Natural killer cell (primary cell): Measurements from ENCODE around the gene PTCD1. TPM values are rescaled to one million over a fixed set of nuclear protein-coding genes. Genes with fewer than 3 reads are reported as not detected.

Source experiments
- ATAC-seq, 3 donors: fragments of 150-1000 bp in 2 of 3; fragments of 200-7000 bp in 1 of 3; cut with Tn5 transposase; 1 replicate in 1 of 3; 2 replicates in 2 of 3; pipeline ENCODE4 v1.10.0; 2021; ENCODE audit warnings: mild to moderate bottlenecking in 2 of 3, moderate library complexity in 2 of 3
- DNase-seq, 2 donors: peaks; one replicate each; pipeline versions ENCODE4 v3.0.0 to v3.0.0-alpha.2; 2013 to 2021; ENCODE audit warnings: mixed read lengths in 1 of 2
- H3K27ac ChIP-seq: one replicate; pipeline ENCODE4 v1.5.1; 2013; ENCODE audit warnings: mild to moderate bottlenecking, low read length
- H3K27me3 ChIP-seq: one replicate; pipeline ENCODE4 v1.6.1; 2013; ENCODE audit warnings: low read length; ENCODE audit not compliant: control insufficient read depth, insufficient read depth
- H3K36me3 ChIP-seq: one replicate; pipeline ENCODE4 v1.6.1; 2013; ENCODE audit warnings: low read length; ENCODE audit not compliant: control insufficient read depth, insufficient read depth
- H3K4me1 ChIP-seq: one replicate; pipeline ENCODE4 v1.6.1; 2013; ENCODE audit warnings: low read length; ENCODE audit not compliant: control insufficient read depth, insufficient read depth
- H3K4me3 ChIP-seq: one replicate; pipeline ENCODE4 v1.5.1; 2013; ENCODE audit warnings: low read length
- H3K9me3 ChIP-seq: one replicate; pipeline ENCODE4 v1.6.1; 2013; ENCODE audit warnings: low read length; ENCODE audit not compliant: control insufficient read depth, insufficient read depth
- H3K27ac Mint-ChIP-seq, 2 donors: one replicate each; pipeline ENCODE4 v1.8.0; 2022; ENCODE audit warnings: mild to moderate bottlenecking in 2 of 2, mixed read lengths in 2 of 2, moderate library complexity in 1 of 2
- H3K27me3 Mint-ChIP-seq, 2 donors: one replicate each; pipeline ENCODE4 v1.8.0; 2022; ENCODE audit warnings: low read depth in 2 of 2, mixed read lengths in 2 of 2
- H3K36me3 Mint-ChIP-seq: one replicate; pipeline ENCODE4 v1.8.0; 2022; ENCODE audit warnings: mixed read lengths
- H3K4me1 Mint-ChIP-seq, 2 donors: one replicate each; pipeline ENCODE4 v1.8.0; 2022; ENCODE audit warnings: mixed read lengths in 2 of 2
- H3K4me3 Mint-ChIP-seq: one replicate; pipeline ENCODE4 v1.8.0; 2022; ENCODE audit warnings: mild to moderate bottlenecking, moderate library complexity, mixed read lengths
- H3K9me3 Mint-ChIP-seq, 2 donors: one replicate each; pipeline ENCODE4 v1.8.0; 2022; ENCODE audit warnings: mixed read lengths in 2 of 2
- CTCF ChIP-seq: fragments of 200-600 bp; IDR thresholded peaks from one replicate; pipeline ENCODE4 v1.8.0; 2022; ENCODE audit warnings: antibody characterized with exemption
- WGBS: methylation state at CpG from one replicate; pipeline ENCODE4 v1.1.7; 2013; ENCODE audit warnings: missing lambda C conversion rate; ENCODE audit not compliant: insufficient coverage; 5-methylcytosine and 5-hydroxymethylcytosine counted together
- intact Hi-C: fragments of 100-400 bp; cut with micrococcal nuclease; formaldehyde crosslinking; loops from one replicate; pipeline ENCODE4 v1.14.2; 2022
- total RNA-seq, 4 donors: library from RNA; stranded (reverse); fragments of 120-200 nt in 1 of 4; gene quantifications; one replicate each; pipeline versions ENCODE4 v1.2.3 to v1.2.4, GENCODE V29; 2013 to 2022

The PTCD1 gene
- total RNA-seq, 3 donors from 2014 or later (not counting 1 experiment from before 2014, with no cell fraction given), result 5.3 to 6.6 (median 6.4) TPM

DNA sequence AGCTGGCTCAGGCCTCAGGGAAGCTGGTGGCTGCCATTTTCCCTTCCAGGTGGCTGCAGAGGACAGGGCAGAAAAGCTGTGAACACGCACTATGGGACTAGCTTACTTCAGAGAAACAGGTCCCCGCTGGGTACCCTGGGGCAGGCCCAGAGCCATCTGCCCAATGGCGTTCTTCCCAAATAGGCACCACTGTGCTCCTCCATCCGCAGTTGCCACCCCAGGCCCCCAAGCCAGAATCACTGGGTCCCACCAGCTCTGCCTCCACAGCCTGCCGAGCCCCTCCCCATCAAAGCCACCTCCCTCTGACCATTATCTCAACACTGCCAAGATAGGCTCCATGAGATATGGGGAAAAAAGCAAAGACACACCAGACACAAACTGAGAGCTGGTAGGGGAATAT is 18.4 kb downstream of the PTCD1 start:
- Histone ChIP-seq H3K27me3 (no peaks in the 10 kb centered on the region), H3K27ac (no peak overlapping the region), H3K9me3 (no peaks in the 10 kb centered on the region), H3K4me3 (no peak overlapping the region), H3K36me3 (peaks cover 62% of the 10 kb centered on the region), H3K4me1 (no peaks in the 10 kb centered on the region)
- H3K4me1 Mint-ChIP-seq, result peaks cover 0 to under 1% of the 10 kb centered on the region in 2 donors
- no peaks in the 10 kb centered on the region for H3K27me3 Mint-ChIP-seq
- DNase-seq (no peak), ATAC-seq (no peak)
- H3K27ac Mint-ChIP-seq, result no peak overlapping the region
- WGBS, result 98% methylated on average over 5 of the region's 5 CpGs
- H3K4me3 Mint-ChIP-seq, result no peak overlapping the region
- no peaks in the 10 kb centered on the region for H3K9me3 Mint-ChIP-seq
- TF ChIP-seq CTCF, result no peak
- H3K36me3 Mint-ChIP-seq, result peaks cover under 1% of the 10 kb centered on the region
- intact Hi-C loops, result no loop called here

DNA sequence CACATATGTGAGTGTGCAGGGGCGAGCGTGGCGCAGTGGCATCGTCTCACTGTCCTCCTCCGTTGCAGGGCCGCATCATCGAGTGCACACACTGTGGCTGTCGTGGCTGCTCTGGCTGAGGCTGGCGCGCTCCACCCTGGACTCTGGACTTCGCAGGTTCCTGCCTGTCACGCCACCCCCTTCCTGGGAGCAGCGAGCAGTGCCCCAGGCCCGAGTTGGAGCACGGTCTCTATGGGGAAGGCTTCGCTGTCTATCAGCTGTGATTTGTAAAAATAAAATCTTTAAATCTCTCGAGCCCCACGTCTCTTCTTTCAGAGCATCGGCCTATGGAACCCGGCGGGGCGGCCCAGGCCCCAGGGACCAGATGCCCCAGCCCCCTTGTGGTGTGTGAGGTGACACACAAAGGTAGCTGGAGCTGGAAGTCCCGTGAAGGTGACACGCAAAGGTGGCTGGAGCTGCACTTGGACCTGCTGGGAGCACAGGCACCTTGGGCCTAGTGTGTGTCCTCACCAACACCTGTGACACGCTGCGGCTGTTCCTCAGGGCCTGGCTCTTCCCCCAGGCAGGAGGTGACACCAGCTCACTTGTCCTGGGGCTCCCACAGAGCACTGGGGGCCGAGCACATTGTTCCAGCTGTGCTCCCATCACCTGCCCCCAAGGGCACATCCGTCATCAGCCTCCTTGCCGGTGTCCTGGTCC is 19.1 kb downstream of the PTCD1 start:
- Mint-ChIP-seq H3K27ac (peak overlapping the region in 1 of 2 donors; percentile 9), H3K9me3 (no peaks in the 10 kb centered on the region), H3K27me3 (no peaks in the 10 kb centered on the region), H3K36me3 (peaks cover 7% of the 10 kb centered on the region), H3K4me1 (peaks cover 0 to 7% of the 10 kb centered on the region in 2 donors), H3K4me3 (no peak overlapping the region)
- no peak for TF ChIP-seq CTCF
- Histone ChIP-seq H3K4me3 (no peak overlapping the region), H3K9me3 (no peaks in the 10 kb centered on the region), H3K36me3 (peaks cover 60% of the 10 kb centered on the region), H3K27me3 (no peaks in the 10 kb centered on the region), H3K27ac (no peak overlapping the region), H3K4me1 (no peaks in the 10 kb centered on the region)
- intact Hi-C loops, result loop anchor here (5.0 kb wide), 1 partner anchor 38 kb away; no protein-coding TSS in a partner anchor
- 95% methylated on average over 29 of the region's 29 CpGs for WGBS
- no peak for DNase-seq
- ATAC-seq, result peak in 1 of 3 donors; percentile 26

DNA sequence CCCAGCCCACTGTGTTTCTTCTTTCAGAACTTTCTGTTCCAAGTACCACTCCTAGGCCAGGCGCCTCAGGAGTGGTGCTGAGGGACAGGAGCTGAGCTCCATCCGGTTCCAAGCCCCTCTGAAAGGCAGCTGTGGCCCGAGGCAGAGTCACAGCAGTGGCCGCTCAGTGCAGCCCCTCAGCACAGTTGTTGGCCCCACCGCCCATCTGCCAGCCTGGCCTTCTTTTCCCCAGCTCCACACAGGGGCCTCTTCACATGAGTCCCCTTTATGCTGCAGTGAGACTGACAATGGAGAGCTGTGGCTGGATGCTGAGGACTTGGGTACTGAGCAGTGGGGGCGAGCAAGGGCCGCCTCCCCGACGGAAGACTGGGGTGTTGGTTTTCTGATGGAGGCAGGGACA is 20.3 kb downstream of the PTCD1 start:
- H3K36me3 Mint-ChIP-seq, result peaks cover 7% of the 10 kb centered on the region
- no peak for DNase-seq
- Histone ChIP-seq H3K4me3 (no peak overlapping the region), H3K4me1 (no peaks in the 10 kb centered on the region), H3K9me3 (no peaks in the 10 kb centered on the region), H3K36me3 (peaks cover 64% of the 10 kb centered on the region), H3K27me3 (no peaks in the 10 kb centered on the region), H3K27ac (no peak overlapping the region)
- H3K27me3 Mint-ChIP-seq, result no peaks in the 10 kb centered on the region
- no peak overlapping the region for H3K27ac Mint-ChIP-seq
- no peak overlapping the region for H3K4me3 Mint-ChIP-seq
- H3K9me3 Mint-ChIP-seq, result no peaks in the 10 kb centered on the region
- intact Hi-C loops, result loop anchor here (5.0 kb wide), 1 partner anchor 39 kb away; no protein-coding TSS in a partner anchor
- ATAC-seq, result no peak
- 97% methylated on average over 9 of the region's 9 CpGs for WGBS
- peaks cover 0 to 7% of the 10 kb centered on the region in 2 donors for H3K4me1 Mint-ChIP-seq
- TF ChIP-seq CTCF, result no peak
